ENCODE measurements around the gene STAP1. TPM values are rescaled to one million over a fixed set of nuclear protein-coding genes. Genes with fewer than 3 reads are reported as not detected.

Gene STAP1
- total RNA-seq, 4 donors from 2014 or later, result 0.59 to 0.90 TPM; not detected in 2

DNA sequence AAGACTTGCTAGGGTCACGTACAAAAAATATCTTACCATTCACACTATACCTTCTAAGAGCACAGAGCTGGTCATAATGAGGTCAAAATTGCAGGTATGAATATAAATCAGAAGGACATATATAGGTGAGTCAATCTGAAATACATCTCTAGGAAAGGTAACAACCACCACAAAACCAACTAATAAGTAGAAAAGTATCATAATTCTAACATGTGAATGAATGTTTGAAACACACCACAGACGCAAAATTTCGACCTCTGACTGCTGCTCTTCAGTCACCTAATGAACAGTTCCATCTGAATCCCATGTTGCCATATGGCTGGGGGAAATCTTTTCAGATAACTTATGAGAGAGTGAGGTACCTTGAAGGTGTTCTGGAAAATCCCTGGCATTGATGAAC lies 22.1 kb downstream of the STAP1 start:
- intact Hi-C loops (cut with DNase I; ENCODE audit: low total_unique reads), result no loop called here
- Histone ChIP-seq H3K27ac (no peak overlapping the region), H3K36me3 (no peaks in the 10 kb centered on the region), H3K27me3 (no peaks in the 10 kb centered on the region), H3K4me3 (no peak overlapping the region), H3K9me3 (no peaks in the 10 kb centered on the region), H3K4me1 (no peaks in the 10 kb centered on the region)
- DNase-seq, result no peak
- TF ChIP-seq, protein P1, sequence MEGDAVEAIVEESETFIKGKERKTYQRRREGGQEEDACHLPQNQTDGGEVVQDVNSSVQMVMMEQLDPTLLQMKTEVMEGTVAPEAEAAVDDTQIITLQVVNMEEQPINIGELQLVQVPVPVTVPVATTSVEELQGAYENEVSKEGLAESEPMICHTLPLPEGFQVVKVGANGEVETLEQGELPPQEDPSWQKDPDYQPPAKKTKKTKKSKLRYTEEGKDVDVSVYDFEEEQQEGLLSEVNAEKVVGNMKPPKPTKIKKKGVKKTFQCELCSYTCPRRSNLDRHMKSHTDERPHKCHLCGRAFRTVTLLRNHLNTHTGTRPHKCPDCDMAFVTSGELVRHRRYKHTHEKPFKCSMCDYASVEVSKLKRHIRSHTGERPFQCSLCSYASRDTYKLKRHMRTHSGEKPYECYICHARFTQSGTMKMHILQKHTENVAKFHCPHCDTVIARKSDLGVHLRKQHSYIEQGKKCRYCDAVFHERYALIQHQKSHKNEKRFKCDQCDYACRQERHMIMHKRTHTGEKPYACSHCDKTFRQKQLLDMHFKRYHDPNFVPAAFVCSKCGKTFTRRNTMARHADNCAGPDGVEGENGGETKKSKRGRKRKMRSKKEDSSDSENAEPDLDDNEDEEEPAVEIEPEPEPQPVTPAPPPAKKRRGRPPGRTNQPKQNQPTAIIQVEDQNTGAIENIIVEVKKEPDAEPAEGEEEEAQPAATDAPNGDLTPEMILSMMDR (IDR thresholded peaks at IDR 0.05), result no peak
- no peak for TF ChIP-seq POLR2A (IDR thresholded peaks at IDR 0.05)

DNA sequence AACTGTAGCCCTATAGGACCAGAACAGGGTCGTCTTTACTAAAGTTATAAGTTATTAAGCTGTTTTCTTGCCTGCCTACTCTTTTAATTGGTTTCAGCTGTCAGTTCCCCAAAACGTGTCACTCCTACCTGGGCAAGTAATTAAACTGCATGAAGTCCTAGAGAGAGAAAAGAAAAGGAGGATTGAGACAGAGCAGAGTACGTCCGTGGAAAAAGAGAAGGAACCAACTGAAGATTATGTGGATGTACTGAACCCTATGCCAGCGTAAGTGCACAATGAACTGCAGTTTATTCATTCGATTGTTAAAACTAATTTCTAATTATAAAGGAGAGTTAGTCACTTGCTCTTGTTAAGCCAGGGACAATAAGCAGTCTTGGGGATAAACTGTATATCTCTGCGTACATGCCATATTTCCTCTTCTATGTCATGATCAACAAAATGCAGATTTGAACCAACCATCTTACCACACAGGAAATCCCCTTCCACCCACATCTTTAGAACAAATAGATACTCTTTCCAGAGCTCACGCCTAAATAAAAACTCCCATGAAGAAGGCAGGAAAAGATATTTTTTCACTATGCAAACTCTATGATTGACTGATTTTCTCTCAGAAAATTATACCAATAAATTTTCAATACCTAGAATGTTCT lies 22.8 kb downstream of the STAP1 start:
- Histone ChIP-seq H3K27me3 (no peaks in the 10 kb centered on the region), H3K4me3 (no peak overlapping the region), H3K36me3 (no peaks in the 10 kb centered on the region), H3K4me1 (no peaks in the 10 kb centered on the region), H3K9me3 (no peaks in the 10 kb centered on the region), H3K27ac (no peak overlapping the region)
- intact Hi-C loops (cut with DNase I; ENCODE audit: low total_unique reads), result no loop called here
- TF ChIP-seq, protein P1 (IDR thresholded peaks at IDR 0.05), result no peak
- TF ChIP-seq POLR2A (IDR thresholded peaks at IDR 0.05), result no peak
- no peak for DNase-seq

DNA sequence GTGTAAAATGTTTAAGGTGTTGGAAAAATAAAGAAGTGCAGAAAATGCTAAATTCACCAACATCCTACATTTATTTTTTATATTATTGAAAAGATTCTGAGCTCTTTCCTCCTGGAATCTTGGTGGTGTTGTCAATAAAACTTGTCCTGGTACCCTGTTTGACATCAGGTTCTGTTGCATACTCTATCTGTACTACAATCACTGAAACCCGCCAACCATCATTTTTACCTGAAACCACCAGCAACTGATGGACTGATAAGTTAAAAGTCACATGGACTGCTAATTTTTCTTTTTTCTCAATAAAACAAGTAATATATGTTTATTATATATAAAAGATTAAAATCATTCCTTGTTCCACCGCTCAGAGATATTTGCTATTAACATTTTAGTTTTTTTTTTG lies 23.4 kb downstream of the STAP1 start:
- H3K27ac ChIP-seq, result no peak overlapping the region
- no peaks in the 10 kb centered on the region for H3K36me3 ChIP-seq
- TF ChIP-seq, protein P1 (IDR thresholded peaks at IDR 0.05), result no peak
- no peak for TF ChIP-seq POLR2A (IDR thresholded peaks at IDR 0.05)
- no peaks in the 10 kb centered on the region for H3K27me3 ChIP-seq
- H3K4me1 ChIP-seq, result no peaks in the 10 kb centered on the region
- intact Hi-C loops (cut with DNase I; ENCODE audit: low total_unique reads), result no loop called here
- no peak for DNase-seq
- no peak overlapping the region for H3K4me3 ChIP-seq
- H3K9me3 ChIP-seq, result no peaks in the 10 kb centered on the region

DNA sequence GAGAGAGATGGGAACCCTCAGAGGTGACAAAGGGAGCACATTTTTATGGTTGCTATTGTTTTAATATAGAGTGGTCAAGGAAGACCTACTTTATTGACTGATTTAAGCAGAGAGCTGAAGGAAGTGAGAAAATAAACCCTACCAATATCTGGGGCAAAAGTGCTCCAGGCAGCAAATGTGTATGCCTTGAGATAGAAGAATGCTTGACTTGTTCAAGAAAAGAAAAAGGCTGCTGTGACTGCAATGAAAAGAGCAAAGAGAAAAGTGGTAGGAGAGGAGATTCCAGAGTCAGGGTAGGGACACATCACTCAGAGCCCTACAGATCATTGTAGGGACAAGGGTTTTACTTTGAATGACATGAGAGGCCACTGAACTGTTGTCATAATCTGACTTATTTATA lies 26.0 kb downstream of the STAP1 start:
- Histone ChIP-seq H3K4me1 (no peaks in the 10 kb centered on the region), H3K4me3 (no peak overlapping the region), H3K36me3 (no peaks in the 10 kb centered on the region), H3K27ac (no peak overlapping the region), H3K27me3 (no peaks in the 10 kb centered on the region), H3K9me3 (no peaks in the 10 kb centered on the region)
- no peak for TF ChIP-seq POLR2A (IDR thresholded peaks at IDR 0.05)
- TF ChIP-seq, protein P1 (IDR thresholded peaks at IDR 0.05), result no peak
- intact Hi-C loops (cut with DNase I; ENCODE audit: low total_unique reads), result no loop called here
- DNase-seq, result no peak

DNA sequence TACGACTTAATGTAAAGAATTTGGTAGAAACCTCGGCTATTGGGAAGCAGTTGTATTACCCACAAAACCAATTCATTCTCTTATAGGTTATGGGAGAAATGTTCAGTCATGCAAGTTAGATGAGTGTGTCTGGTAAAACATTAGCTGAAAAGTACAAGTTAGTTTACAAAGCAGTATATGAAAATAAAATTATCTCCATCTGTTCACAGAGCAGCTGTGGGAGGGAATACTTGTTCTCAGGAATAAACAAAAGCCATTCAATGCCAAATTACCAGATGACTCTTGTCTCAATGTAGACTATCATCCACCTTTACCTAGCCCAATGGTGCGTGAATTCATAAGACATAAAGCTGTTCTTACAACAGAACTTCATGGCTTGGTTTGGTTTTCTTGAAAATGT lies 28.6 kb downstream of the STAP1 start:
- TF ChIP-seq POLR2A (IDR thresholded peaks at IDR 0.05), result no peak
- TF ChIP-seq, protein P1 (IDR thresholded peaks at IDR 0.05), result no peak
- Histone ChIP-seq H3K4me3 (no peak overlapping the region), H3K27me3 (no peaks in the 10 kb centered on the region), H3K36me3 (no peaks in the 10 kb centered on the region), H3K27ac (no peak overlapping the region), H3K4me1 (no peaks in the 10 kb centered on the region), H3K9me3 (no peaks in the 10 kb centered on the region)
- intact Hi-C loops (cut with DNase I; ENCODE audit: low total_unique reads), result no loop called here
- DNase-seq, result no peak
